ENCODE results near the gene KCNJ1.

The KCNJ1 gene

DNA sequence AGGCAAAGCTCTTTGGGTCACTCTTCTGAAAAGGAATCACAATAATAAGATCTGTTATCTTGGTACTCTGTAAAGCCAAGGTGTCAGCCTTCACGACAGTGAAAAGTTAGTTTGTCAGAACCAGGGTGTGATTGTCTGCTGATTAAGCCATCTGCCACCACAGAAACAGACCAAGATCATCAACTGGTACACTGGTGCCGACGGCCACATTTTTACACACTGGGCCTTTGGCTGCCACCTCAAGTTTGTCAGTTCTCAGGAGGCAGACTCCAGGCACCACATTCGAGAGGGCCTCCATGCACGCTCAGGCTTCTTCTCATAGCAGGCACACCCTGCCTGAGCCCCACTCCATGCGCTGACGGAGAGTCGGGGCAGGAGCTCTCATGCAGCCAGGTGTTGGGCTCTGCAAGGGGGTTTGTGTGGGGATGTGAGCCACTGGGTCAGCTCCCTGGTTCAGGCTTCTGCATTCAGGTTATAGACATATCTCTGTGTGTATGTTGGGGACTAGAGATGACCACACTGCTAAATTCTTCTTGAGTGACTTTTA, 66.2 kb downstream of the KCNJ1 start:
- H3K27me3 ChIP-seq (ENCODE audit: insufficient read depth, low read depth): no peaks in the 10 kb centered on the region
- TF ChIP-seq, protein P1, sequence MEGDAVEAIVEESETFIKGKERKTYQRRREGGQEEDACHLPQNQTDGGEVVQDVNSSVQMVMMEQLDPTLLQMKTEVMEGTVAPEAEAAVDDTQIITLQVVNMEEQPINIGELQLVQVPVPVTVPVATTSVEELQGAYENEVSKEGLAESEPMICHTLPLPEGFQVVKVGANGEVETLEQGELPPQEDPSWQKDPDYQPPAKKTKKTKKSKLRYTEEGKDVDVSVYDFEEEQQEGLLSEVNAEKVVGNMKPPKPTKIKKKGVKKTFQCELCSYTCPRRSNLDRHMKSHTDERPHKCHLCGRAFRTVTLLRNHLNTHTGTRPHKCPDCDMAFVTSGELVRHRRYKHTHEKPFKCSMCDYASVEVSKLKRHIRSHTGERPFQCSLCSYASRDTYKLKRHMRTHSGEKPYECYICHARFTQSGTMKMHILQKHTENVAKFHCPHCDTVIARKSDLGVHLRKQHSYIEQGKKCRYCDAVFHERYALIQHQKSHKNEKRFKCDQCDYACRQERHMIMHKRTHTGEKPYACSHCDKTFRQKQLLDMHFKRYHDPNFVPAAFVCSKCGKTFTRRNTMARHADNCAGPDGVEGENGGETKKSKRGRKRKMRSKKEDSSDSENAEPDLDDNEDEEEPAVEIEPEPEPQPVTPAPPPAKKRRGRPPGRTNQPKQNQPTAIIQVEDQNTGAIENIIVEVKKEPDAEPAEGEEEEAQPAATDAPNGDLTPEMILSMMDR (conservative IDR thresholded peaks at IDR 0.05; ENCODE audit: low read depth, low read length): no peak
- no peaks in the 10 kb centered on the region for H4K20me1 ChIP-seq (ENCODE audit: insufficient read depth)
- no peaks in the 10 kb centered on the region for H3K36me3 ChIP-seq (ENCODE audit: insufficient read depth)
- no peak overlapping the region for H2AFZ ChIP-seq (ENCODE audit: low read depth)
- H3K4me2 ChIP-seq: no peak overlapping the region
- H3K79me2 ChIP-seq (ENCODE audit: insufficient read depth, low read depth): no peaks in the 10 kb centered on the region
- H3K4me3 ChIP-seq (IDR thresholded peaks at IDR 0.05; ENCODE audit: insufficient read depth, low read depth, low read length): no peak overlapping the region
- H3K27ac ChIP-seq: no peak overlapping the region
- H3K4me1 ChIP-seq (ENCODE audit: low read depth, poor library complexity, severe bottlenecking): peaks cover 6% of the 10 kb centered on the region
- H3K9ac ChIP-seq: no peak overlapping the region

- Histone ChIP-seq H3K9ac (no peak overlapping the region), H2AFZ (ENCODE audit: low read depth) (no peak overlapping the region), H3K27ac (no peak overlapping the region), H3K4me3 (IDR thresholded peaks at IDR 0.05; ENCODE audit: insufficient read depth, low read depth, low read length) (no peak overlapping the region), H3K79me2 (ENCODE audit: insufficient read depth, low read depth) (no peaks in the 10 kb centered on the region), H3K4me2 (no peak overlapping the region), H3K4me1 (ENCODE audit: low read depth, poor library complexity, severe bottlenecking) (peaks cover 9% of the 10 kb centered on the region), H3K27me3 (ENCODE audit: insufficient read depth, low read depth) (no peaks in the 10 kb centered on the region), H3K36me3 (ENCODE audit: insufficient read depth) (no peaks in the 10 kb centered on the region), H4K20me1 (ENCODE audit: insufficient read depth) (no peaks in the 10 kb centered on the region)
- TF ChIP-seq, protein P1 (conservative IDR thresholded peaks at IDR 0.05; ENCODE audit: low read depth, low read length): no peak
These were observed 70.8 kb downstream of the KCNJ1 start for GRCh38 chr11:128796270-128796669.

GRCh38 chr11:128790196-128790595, 76.9 kb downstream of the KCNJ1 start:
- Histone ChIP-seq H3K27me3 (ENCODE audit: insufficient read depth, low read depth) (no peaks in the 10 kb centered on the region), H3K36me3 (ENCODE audit: insufficient read depth) (no peaks in the 10 kb centered on the region), H3K9ac (no peak overlapping the region), H3K4me2 (no peak overlapping the region), H2AFZ (ENCODE audit: low read depth) (no peak overlapping the region), H4K20me1 (ENCODE audit: insufficient read depth) (no peaks in the 10 kb centered on the region), H3K4me1 (ENCODE audit: low read depth, poor library complexity, severe bottlenecking) (no peaks in the 10 kb centered on the region), H3K27ac (no peak overlapping the region), H3K79me2 (ENCODE audit: insufficient read depth, low read depth) (no peaks in the 10 kb centered on the region), H3K4me3 (IDR thresholded peaks at IDR 0.05; ENCODE audit: insufficient read depth, low read depth, low read length) (no peak overlapping the region)
- TF ChIP-seq, protein P1 (conservative IDR thresholded peaks at IDR 0.05; ENCODE audit: low read depth, low read length): no peak

DNA sequence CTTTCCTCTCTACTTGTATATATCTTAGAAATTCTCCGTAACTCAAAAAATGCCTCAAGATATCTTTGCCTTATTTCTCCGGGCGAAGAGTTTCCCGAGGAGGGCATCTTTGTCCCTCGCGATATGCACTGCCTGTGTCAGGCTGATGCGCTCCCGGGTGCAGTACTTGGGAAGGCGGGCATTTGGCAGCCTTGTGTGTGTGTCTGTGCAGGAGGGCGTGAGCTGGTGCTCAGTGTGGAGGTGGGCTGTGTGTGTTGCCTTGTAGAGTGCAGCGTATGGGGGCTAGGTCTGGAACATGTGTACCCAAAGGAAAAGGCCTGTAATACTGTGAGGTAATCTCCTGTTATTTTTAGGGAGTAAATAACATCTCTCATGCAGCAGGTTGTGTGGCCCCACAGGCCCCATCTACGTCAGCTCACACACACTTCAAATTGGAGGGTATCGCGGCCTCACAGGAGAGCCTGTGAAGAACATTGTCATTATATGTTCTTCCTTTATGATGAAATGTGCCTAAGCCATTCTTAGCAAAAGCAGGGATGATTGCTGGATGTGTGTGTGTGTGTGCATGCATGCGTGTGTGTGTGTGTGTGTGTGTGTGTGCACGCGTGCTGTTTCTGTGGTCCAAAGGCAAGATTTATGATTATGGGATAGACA, 77.5 kb downstream of the KCNJ1 start:
- no peaks in the 10 kb centered on the region for H4K20me1 ChIP-seq (ENCODE audit: insufficient read depth)

More for the DNA sequence above, 77.5 kb downstream of the KCNJ1 start:
- no peaks in the 10 kb centered on the region for H3K36me3 ChIP-seq (ENCODE audit: insufficient read depth)
- no peak overlapping the region for H3K27ac ChIP-seq
- H3K79me2 ChIP-seq (ENCODE audit: insufficient read depth, low read depth): no peaks in the 10 kb centered on the region
- TF ChIP-seq, protein P1 (conservative IDR thresholded peaks at IDR 0.05; ENCODE audit: low read depth, low read length): no peak
- H3K9ac ChIP-seq: no peak overlapping the region
- H3K4me2 ChIP-seq: no peak overlapping the region
- H3K27me3 ChIP-seq (ENCODE audit: insufficient read depth, low read depth): no peaks in the 10 kb centered on the region
- H3K4me3 ChIP-seq (IDR thresholded peaks at IDR 0.05; ENCODE audit: insufficient read depth, low read depth, low read length): no peak overlapping the region
- no peaks in the 10 kb centered on the region for H3K4me1 ChIP-seq (ENCODE audit: low read depth, poor library complexity, severe bottlenecking)
- no peak overlapping the region for H2AFZ ChIP-seq (ENCODE audit: low read depth)
